Tibial nerve (tissue), 4 donors: Measurements from ENCODE around the gene C10orf71.

Experiments
- CTCF ChIP-seq, 5 experiments: fragments of 200-600 bp in 3 of 5; fragments of 450-650 bp in 2 of 5; sonication (generic) in 3 of 5; IDR thresholded peaks; one replicate each; pipeline ENCODE4 v1.5.1; 2016 to 2019; ENCODE audit warnings: antibody characterized with exemption in 5 of 5, mild to moderate bottlenecking in 3 of 5, moderate library complexity in 2 of 5
- EP300 ChIP-seq, 2 donors: sonication (generic); formaldehyde crosslinking; IDR thresholded peaks; one replicate each; pipeline ENCODE4 v1.6.1; 2017; ENCODE audit warnings: antibody characterized with exemption in 2 of 2, mild to moderate bottlenecking in 1 of 2
- POLR2A ChIP-seq, 2 donors: fragments of 450-650 bp; IDR thresholded peaks; one replicate each; pipeline ENCODE4 v1.6.1; 2017; ENCODE audit warnings: antibody characterized with exemption in 2 of 2, mild to moderate bottlenecking in 2 of 2, moderate library complexity in 2 of 2

- TF ChIP-seq CTCF (IDR thresholded peaks at IDR 0.05) (no peak), POLR2A (IDR thresholded peaks at IDR 0.05) (no peak), EP300 (IDR thresholded peaks at IDR 0.05) (no peak)
Measured at GRCh38 chr10:49327036-49327813, 28.3 kb downstream of the C10orf71 start.
